Ureter (tissue), 1 donor: ENCODE data around the gene CCDC146. TPM values are rescaled to one million over a fixed set of nuclear protein-coding genes. Genes with fewer than 3 reads are reported as not detected.
"Not testable (repeated sequence)": the region's sequence is repeated elsewhere in the genome, so short reads cannot be mapped to it uniquely, and the experiment has no call there.

Experiments used
- DNase-seq: peaks from one replicate; pipeline ENCODE4 v3.0.0-alpha.2; 2020; ENCODE audit warnings: low spot score
- total RNA-seq: library from RNA; stranded (reverse); gene quantifications from one replicate; pipeline ENCODE4 v1.2.4, GENCODE V29; 2023
- donor health status: DM: yes; HTN: yes; CAD: no.

The CCDC146 gene
- total RNA-seq, 1 donor from 2014 or later: 11.7 TPM

DNA sequence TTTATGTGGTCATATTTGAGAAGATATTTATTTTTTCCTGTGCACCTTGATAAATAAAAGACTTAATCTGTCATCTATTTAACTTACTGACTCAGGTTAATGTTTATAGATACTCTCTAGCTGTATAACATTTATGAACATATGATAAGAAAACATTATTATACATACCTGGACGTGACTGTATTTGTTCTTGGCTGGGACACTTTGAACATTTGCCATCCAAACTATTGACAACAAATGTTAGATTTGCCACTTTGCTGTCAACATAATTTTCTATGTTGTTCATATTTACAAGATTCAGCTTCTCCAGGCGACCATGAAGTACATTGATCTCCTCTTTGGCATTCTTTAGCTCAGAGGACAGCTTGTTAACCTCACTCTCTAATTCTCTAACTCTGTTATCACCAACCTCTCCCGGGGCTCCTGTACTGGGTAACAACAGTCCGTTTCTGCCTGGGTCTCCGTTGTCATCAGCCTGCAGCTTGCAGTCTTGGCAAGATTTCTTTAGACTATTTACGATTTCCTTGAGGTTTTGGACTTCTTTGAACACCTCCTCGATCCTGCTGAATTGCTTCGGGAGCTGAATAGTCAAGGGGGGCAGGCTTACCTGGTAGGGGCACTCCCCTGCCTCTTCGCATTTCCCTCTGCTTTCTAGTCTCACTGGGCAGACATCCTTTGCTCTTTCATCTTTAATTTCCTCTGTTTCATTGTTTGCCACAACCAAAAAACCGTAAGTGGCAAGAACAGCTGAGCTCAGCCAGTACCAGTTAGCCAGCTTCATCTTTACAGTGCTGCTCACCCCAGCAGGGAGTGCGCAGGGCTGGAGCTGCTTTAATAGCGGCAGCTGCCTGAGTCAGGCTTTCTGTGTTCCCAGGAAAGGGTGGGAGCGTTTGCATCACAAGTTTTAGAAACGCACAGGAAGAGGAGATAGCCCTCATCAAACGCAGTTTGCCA lies 76.9 kb downstream of the CCDC146 start, which contains the start of gene FGL2:
FGL2 (minus strand) TSS at position 807 of the 954 bp plus-strand sequence; CDS start at position 781, 26 bp downstream.
- peak; percentile 74 for DNase-seq

DNA sequence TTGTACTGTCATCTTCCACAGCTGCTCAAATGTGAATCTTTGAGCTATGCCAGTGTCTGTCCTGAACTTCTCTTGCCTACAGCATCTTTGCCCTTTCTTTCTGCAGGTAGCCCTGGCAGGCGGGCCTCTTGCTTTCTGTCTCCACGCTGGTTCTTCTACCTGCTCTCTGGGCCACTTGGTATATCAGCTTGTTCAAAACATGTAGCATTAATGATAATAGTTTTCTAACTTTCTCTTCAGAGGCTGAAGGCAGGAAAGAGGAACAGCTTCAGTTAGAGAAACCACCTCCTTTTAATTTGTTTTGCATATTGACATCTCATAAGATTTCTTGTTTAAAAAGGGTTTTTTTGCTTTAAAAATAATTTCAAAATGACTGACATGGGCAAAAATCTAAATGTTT lies 78.1 kb downstream of the CCDC146 start:
- DNase-seq: no peak

DNA sequence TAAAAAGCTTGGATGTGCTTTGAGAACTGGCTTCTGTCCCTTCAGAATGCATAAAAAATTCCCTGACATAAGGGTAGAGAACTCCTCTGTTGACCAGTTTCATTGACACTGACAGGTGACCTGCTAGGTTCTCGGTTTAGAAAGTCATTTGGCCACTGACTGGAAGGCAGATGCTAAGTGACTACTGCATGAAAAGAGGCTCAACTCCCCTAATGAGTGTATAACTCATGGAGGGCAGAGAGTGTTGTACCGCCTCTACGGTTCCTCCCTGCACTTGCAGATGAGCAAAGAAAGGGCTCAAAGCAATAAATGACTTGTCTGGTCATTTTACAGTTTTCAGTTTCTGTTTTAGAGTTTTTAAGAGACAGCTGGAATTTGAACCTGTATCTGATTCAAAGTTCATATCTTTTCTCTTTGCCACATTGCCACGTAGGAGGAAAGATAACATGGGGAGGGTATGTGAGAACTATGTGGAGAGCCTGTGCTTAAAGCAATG lies 80.1 kb downstream of the CCDC146 start:
- no peak for DNase-seq

DNA sequence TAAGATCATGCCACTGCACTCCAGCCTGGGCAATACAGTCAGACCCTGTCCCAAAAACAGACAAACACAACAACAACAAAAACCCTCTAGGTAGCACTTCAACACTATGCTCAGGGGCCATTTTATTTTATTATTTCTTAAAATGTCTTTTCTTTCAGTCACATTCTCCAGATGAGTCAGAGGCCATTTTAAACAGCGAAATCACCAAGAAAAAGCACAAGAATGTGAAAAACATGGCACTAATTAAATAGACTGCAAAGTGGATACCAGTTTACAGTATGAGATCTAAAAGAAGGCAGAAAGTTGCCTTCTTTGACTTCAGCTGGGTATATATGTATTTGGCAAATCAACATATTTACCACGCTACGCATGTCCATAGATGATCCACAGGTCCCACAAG lies 83.3 kb downstream of the CCDC146 start:
- DNase-seq: no peak

DNA sequence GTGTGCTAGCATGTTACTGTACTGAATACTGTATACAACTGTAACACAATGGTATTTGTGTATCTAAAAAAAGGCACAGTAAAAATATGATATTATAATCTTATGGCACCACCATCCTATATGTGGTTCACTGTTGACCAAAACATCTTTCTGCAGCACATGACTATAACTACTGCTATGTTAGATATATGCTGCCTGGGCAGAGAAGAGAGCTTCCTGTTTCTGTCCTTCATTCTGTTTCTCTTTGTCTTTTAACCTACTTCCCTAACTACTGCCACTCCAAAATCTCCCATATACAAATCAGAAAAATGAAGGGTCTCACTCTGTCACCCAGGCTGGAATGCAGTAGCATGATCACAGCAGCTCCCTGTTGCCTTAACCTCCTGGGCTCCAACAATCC lies 86.0 kb downstream of the CCDC146 start:
- no peak for DNase-seq

DNA sequence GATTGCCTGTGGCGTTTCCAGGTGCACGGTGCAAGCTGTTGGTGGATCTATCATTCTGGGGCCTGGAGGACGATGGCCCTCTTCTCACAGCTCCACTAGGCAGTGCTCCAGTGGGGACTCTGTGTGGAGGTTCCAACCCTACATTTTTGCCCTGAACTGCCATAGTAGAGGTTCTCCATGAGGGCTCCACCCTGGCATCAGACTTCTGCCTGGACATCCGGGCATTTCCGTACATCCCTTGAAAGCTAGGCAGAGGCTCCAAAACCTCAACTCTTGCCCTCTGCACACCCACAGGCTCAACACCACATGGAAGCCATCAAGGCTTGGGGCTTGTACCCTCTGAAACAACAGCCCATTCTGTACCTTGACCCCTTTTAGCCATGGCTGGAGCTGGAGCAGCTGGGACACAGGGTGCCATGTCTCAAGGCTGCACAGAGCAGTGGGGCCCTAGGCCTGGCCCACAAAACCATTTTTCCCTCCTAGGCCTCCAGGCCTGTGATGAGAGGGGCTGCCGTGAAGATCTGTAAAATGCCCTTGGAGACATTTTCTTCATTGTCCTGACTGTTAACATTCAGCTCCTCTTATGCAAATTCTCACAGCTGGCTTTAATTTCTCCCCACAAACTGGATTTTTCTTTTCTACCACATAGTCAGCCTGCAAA lies 87.2 kb downstream of the CCDC146 start:
- DNase-seq: no peak

DNA sequence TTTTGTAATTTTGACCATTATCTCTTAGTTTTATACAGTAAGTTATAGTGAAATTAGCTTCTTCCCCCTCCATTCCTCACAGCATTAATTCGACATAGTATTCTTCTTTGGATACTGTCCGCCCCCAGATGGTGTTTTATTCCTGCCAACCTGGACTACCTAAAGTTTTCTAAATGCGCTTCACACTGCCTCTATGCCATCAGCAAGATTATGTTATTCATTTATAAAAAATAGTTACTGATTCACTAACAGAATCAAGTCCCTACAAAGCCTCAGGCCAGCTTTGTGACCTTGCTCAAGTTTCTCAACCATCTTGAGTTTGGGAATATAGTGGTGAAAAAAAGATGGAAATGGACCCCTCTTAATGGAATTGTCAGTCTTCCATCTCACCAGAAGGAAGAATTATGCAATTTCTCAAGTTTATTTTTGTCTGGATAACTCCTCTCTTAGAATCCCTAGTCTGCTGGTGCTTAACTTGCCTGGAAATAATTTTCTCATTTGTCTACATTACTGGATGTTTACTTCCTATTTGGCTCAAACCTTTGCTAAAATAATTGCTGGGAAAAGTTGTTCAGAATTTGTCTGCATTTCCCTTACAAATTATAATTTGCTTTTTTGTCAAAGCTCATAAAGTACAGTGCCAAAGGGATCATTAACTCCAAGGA lies 93.9 kb downstream of the CCDC146 start:
- no peak for DNase-seq

DNA sequence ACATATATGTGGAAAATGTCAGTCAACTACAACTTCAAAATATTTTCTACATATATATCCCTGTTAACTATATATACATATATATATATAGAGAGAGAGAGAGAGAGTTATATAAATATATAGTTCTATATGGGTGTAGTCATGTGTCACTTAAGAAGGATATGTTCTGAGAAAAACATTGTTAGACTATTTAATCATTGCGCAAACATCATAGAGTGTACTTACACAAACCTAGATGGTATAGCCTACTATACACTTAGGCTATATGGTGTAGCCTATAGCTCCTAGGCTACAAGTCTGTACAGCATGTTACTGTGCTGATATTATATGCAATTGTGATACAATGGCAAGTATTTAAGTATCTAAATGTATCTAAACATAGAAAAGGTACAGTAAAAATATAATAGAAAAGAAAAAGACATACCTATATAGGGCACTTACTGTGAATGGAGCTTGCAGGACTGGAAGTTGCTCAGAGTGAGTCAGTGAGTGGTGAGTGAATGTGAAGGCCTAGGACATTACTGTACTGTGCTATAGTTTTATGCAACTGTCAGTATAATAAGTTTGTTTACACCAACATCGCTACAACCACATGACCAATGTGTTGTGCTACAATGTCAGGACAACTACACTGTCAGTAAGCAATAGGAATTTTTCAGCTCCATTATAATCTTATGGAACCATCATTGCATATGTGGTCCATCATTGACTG lies 95.2 kb downstream of the CCDC146 start:
- DNase-seq: no peak

DNA sequence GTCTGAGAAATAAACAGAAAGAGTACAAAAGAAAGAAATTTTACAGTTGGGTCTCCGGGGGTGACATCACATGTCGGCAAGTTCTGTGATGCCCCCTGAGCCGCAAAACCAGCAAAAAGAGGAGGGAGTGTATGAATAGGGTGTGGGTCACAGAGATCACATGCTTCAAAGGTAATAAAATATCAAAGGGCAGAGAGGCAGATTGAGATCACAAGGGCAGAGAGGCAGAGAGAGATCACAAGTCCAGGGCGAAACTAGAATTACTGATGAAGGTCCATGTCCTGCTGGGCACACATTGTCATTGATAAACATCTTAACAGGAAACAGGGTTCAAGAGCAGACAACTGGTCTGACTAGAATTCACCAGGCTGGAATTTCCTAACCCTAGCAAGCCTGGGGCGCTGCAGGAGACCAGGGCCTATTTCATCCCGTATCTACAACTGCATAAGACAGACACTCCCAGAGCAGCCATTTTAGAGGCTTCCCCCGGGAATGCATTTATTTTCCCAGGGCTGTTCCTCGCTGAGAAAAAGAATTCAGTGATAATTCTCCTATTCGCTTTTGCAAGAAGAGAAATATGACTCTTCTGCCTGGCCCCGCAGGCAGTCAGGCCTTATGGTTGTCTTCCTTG lies 97.4 kb downstream of the CCDC146 start:
- not testable (repeated sequence) for DNase-seq

DNA sequence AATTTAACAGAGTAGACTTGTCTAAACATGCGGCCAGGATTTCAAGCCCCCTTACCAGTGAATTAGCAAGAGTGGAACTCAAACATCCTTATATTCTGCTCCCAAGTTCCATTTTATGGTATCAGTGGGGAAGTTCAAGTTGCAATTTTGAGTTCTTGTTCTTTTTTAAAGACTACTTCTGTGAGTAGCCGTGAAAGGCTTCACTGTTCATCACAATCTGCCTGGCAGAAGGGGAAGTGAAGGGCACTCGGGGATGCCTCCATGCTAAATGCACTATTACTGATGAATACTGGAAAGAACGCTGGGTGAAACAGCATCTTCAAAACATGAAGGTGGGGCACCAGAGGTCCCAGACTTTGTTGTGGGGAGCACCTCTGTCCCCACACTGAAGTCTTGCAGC lies 99.7 kb downstream of the CCDC146 start:
- no peak for DNase-seq

DNA sequence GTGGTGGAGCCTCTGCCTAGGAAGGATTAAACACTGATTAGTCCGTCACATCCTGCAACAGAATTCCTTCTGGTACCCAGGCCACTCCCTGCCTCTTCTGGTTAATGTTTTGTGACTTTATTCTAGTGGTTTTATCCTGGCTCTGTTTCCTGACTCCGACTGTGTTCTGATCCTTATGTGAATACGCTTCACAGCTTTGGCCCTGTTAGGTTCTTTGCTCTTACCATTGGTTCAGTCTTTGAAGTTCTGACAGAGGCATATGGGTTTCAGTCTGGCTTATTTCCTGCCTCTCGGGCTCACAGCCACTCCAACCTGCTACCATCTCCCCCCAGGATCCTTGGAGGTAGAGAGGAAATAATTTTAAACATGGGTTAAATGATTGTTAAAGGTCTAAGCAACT lies 100.4 kb downstream of the CCDC146 start:
- DNase-seq: no peak

DNA sequence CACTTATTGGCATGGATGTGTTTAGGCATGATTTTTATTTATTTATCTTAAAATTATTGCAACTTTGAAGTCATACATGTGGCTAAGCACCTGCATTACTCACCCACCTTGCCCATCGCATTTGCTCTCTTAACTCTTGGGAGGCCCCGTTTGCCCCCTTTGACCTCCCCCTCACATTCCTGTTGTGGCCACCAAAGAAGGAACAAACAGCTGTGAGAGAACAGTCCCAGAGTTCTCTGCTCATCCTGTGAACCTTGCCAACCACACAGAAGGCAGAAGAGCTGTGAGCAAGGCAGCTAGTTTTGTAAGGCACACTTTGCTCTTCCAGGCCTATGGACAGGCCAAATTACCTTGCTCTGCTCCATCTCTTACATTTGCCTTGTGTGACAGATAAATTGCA lies 100.8 kb downstream of the CCDC146 start:
- DNase-seq: no peak

DNA sequence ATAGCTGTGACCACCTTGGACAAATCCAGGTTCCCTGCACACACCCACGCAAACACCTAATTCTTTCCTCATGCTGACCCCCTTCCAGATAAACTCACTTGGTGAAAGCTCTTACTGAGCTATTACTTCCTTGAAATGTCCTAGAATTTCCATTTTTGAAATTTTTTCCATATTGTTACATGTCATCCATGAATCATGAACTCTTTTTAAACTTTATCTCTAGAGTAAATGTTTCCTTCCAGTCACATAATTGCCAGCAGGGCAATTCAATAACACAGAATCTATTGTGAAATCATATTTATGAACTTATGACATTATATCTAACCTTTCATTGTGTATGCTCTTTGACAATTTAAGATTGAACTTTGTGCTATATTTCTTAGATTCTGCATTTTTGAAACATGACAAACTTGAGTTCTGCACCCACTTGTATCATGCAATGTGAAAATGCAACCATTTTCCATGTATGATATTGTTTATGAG lies 104.0 kb downstream of the CCDC146 start:
- no peak for DNase-seq

DNA sequence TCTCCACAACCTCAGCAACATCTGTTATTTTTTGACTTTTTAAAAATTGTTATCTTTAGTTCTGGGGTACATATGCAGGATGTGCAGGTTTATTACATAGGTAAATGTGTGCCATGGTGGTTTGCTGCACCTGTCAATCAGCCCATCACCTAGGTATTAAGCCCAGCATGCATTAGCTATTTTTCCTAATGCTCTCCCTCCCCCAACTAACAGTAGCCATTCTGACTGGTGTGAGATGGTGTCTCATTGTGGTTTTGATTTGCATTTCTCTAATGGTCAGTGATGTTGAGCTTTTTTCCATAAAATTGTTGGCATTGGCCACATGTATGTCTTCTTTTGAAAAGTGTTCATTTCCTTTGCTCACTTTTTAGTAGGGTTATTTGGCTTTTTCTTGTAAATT lies 106.4 kb downstream of the CCDC146 start:
- not testable (repeated sequence) for DNase-seq

DNA sequence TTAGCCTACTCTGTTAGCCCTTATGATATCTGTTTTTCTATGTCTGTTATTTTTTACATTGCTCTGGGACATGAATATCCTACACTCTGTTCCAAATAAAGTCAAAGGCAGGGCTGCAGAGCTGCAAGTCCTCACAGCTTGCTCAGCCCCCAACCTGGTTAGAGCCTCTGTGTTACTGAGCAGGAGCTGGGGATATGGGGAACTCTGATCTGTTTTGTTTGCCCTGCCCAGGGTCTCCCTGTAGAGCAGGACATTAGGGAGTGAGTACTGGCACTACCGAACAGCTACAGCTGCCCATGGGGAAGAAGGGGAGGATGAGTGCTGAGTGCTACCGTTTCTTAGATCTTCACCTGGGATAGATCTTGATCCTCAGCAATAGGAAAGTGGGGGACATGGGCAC lies 110.1 kb downstream of the CCDC146 start:
- no peak for DNase-seq

DNA sequence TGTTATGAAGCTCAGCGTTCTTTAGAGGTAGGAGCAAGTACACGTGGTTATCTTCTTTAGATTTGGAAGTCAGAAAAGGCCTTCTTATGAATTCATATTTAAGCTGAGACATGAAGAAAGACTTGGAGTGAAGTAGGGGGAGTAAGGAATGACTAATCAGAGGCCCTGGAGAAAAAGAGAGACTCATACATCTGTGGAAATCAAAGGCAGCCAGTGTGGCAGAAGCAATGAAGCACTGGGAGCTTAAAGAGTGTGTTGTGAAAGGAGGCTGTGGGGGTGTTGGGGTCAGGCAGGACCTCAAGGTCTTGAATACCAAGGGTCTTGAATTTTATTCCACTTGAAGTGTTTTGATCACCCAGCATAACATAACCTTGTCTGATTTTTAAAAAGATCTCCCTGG lies 112.9 kb downstream of the CCDC146 start:
- DNase-seq: no peak

DNA sequence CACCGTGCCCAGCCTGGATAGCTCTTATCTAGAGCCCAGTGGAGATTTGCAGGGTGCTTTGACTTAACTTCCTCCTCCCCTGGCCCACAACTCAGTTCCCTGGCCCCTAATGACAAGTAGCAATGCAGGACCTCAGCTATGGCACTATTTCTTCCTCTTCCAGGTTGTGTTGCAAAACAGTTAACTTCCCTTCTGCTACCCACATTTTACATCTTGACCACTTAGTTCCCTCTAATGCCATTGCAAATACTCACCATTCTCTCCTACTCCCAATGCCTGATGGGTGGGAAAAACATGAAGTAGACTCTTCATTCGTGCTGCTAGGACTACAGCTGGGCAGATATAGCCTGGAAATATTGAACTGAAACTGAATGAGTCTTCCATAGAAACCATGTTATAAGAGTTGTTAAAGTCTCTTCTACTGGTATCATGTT lies 116.3 kb downstream of the CCDC146 start:
- DNase-seq: no peak

DNA sequence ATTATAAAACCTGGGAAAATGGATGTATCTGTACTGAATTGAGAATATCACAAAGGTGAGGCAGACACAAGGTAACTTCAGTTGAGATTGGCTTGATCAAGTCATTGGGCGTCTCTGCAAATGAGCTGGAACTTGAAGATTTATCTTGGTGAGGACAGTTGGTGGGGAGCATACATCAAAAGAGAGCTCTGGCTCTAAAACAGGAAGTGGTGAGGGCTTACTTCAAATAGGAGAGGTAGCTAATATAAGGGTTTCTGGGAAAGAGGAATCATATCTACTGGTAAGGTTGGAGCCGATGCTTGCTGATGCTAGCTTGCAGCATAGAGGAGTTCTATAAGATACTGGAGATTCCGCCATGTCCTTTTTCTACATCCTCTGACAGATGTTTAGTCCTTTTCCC lies 117.1 kb downstream of the CCDC146 start:
- no peak for DNase-seq

DNA sequence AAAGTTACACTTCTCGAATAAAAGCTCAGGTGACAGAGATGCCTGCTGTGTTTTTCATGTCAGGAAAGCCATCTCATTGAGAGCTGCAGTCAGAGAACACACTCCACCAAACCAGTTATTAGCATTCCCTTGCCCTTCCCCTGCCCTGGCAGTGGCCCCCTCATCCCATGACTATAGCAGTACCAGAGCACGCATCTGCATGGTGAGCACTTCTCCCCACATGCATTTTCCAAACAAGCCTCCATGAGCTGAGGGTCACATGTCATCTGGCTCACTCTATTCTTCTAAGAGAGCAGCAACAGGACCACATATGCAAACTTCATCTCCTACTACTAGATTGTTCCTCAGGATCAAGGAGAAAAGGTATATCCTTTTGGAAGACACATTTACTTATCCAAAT lies 119.7 kb downstream of the CCDC146 start:
- DNase-seq: no peak

DNA sequence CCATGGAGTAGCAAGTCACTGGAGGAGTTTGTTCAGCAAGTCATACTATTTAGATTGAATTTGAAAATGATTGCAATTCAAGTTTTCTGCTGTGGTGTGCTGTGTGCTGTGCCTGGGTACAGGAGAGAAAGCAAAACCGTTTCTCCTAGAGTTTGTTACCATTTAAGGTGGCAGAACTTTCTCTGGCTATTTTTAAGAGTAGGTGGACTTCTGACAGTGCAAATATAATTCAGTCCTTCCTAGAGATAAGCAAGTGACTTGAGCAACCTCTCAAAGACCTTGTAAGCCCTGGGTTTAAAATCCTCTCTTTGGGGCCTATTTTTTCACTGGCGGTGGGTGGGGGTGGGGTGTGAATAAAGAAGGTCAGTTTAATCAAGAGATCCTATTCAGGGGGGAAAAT lies 120.1 kb downstream of the CCDC146 start:
- DNase-seq: no peak
